Fibroblast of pulmonary artery (primary cell): Measurements from ENCODE around the gene PDCD1LG2.
A peak's percentile ranks its signal among the peaks of the same experiment; 100 is the strongest.
"Not testable (repeated sequence)": the region's sequence is repeated elsewhere in the genome, so short reads cannot be mapped to it uniquely, and the experiment has no call there.

Experiments used
- DNase-seq: peaks from one replicate; pipeline ENCODE4 v3.0.0-alpha.2; 2010; ENCODE audit warnings: low read depth
- H3K4me3 ChIP-seq: replicated peaks from 2 replicates; pipeline ENCODE4 v1.5.1; 2011; ENCODE audit warnings: low read depth, mild to moderate bottlenecking, control low read depth, low read length, moderate library complexity
- TF ChIP-seq, protein P1 (sequence below): IDR thresholded peaks from 2 replicates; pipeline ENCODE4 v1.5.1; 2011; ENCODE audit warnings: mild to moderate bottlenecking, control low read depth, low read length, inconsistent platforms; ENCODE audit errors: missing control alignments

The PDCD1LG2 gene

DNA sequence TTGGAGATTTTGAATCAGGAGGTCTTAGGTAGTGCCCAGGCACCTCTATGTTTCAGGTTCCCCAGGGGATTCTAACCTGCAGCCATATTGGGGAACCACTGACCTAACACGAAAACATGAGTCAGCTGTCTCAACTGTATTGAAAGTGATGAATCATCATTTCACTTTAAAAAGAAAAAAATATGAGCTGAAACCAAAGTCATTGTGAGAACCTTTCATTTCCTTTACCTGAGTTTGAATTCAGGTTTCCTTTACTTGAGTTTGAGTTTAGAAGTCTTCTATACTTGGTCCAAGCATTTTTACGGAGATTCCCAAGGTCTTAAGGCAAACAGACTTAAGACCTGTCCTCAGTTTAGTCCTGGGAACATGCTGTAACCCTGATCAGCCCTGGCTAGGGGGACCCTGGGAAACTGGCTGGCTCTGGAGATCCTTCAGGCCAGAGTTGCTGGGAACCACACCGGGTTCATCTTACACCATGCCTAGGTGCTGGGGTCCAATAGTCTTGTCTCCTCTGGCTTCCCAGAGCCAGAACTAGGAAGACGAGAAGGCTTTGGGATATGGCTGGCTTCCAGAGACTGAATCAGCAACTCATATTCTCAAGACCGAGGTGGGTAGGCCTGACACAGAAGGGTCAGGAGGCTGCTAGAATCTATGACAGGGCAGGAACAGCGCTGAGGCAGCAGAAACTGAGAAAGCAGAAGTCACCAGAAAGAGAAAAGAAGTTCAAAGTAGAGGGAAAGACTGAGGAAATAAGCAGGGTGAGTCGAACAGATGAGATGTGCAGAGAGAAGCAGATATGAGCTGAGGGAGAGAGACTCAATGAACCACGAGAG lies 16.4 kb upstream of the PDCD1LG2 start:
- H3K4me3 ChIP-seq = no peak overlapping the region
- TF ChIP-seq, protein P1, sequence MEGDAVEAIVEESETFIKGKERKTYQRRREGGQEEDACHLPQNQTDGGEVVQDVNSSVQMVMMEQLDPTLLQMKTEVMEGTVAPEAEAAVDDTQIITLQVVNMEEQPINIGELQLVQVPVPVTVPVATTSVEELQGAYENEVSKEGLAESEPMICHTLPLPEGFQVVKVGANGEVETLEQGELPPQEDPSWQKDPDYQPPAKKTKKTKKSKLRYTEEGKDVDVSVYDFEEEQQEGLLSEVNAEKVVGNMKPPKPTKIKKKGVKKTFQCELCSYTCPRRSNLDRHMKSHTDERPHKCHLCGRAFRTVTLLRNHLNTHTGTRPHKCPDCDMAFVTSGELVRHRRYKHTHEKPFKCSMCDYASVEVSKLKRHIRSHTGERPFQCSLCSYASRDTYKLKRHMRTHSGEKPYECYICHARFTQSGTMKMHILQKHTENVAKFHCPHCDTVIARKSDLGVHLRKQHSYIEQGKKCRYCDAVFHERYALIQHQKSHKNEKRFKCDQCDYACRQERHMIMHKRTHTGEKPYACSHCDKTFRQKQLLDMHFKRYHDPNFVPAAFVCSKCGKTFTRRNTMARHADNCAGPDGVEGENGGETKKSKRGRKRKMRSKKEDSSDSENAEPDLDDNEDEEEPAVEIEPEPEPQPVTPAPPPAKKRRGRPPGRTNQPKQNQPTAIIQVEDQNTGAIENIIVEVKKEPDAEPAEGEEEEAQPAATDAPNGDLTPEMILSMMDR = no peak
- DNase-seq = peak; percentile 81

DNA sequence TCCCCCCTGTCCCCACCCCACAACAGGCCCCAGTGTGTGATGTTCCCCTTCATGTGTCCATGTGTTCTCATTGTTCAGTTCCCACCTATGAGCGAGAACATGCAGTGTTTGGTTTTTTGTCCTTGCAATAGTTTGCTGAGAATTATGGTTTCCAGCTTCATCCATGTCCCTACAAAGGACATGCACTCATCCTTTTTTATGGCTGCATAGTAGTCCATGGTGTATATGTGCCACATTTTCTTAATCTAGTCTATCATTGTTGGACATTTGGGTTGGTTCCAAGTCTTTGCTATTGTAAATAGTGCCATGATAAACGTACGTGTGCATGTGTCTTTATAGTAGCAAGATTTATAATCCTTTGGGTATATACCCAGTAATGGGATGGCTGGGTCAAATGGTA lies 15.6 kb upstream of the PDCD1LG2 start:
- not testable (repeated sequence) for DNase-seq, H3K4me3 ChIP-seq

DNA sequence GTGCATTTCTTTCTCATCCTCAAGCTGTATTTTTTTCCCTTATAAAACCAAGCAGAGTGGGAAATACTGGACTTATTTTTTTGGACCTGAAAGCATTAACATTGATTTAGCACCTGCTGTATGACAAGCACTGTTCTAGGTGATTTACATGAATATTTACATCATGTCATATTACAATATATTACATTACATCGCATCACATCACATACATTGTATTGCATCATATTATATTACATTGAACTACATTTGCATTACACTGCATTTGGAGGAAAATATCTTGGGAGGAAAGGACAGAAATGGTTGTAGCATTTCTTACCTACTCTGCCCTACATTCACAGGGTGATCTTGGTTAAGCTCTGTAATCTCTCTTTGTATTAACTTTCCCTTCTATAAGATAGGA lies 11.2 kb upstream of the PDCD1LG2 start:
- TF ChIP-seq, protein P1 = no peak
- no peak for DNase-seq
- no peak overlapping the region for H3K4me3 ChIP-seq

DNA sequence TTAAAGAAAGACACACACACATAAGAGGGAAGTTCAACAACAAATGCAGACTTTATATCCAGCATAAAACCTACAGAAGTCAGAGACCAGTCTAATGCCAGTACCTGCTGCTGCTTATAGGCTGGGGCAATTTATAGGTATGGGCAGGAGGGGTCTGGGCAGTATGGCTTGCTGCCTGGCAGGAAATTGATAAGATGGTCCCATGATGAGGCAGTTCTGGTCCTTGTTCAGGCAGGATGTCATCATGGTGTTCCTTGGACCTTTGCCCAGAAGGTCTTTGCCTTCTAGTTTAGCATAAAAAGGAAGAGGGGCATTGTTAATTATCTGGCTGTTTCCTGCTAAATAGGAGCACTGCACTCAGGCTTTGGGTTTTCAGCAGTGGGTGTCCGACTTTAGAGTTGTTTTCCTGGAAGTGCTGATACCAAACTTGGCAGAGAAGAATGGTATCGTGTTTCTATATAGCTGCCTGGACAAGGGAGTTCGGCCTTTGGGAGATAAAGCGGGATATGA lies 10.4 kb upstream of the PDCD1LG2 start:
- no peak overlapping the region for H3K4me3 ChIP-seq
- peak; percentile 93 for DNase-seq
- TF ChIP-seq, protein P1 = no peak

DNA sequence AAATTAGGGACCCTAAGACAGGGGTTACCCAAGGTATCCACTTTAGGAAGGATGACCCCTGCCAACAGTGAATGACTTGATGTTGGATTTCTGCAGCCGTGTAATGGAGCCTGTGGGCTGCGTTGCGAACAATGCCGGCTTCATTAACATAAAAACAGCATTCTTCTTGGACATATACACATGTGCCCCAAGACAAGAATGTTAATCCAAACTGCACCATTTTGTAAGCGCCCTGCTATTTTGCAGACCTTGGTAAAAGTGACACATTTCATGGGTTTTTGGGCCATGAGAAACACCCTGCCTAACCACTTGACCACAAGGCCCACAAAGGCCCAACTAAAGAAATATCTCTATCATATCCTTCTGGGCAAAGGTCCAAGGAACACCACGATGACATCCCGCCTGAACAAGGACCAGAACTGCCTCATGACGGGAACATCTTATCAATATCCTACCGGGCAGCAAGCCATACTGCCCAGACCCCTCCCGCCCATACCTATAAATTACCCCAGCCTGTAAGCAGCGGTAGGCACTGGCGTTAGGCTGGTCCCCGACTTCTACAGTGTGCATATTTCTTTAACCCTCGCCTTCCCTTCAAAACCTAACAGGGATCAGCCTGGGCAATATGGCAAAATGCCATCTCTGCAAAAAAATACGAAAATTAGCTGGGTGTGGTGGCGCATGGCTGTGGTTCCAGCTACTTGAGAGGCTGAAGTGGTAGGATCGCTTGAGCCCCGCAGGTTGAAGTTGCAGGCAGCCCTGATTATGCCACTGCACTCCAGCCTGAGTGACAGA lies 9.7 kb upstream of the PDCD1LG2 start:
- TF ChIP-seq, protein P1 = no peak
- no peak overlapping the region for H3K4me3 ChIP-seq
- peak; percentile 94 for DNase-seq

DNA sequence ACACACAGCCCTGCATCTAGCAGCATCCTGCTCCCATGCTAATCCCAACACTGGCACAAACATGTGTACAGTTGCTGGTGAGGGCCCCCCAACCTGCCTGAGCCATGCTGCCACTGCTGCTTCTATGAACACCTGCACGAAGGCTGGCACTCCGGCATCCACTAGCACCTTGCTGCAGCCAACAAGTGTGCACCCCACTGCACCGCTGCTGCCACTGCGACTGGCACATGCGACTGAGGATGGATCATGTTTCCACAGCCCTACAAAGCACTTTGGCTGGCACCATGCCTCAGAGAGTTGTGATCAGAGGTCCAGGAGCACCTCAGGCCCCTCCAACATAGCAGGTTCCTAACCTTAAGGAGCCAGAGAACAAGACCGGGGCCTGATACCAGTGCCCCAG lies 7.8 kb upstream of the PDCD1LG2 start:
- TF ChIP-seq, protein P1 = no peak
- DNase-seq = no peak
- no peak overlapping the region for H3K4me3 ChIP-seq

DNA sequence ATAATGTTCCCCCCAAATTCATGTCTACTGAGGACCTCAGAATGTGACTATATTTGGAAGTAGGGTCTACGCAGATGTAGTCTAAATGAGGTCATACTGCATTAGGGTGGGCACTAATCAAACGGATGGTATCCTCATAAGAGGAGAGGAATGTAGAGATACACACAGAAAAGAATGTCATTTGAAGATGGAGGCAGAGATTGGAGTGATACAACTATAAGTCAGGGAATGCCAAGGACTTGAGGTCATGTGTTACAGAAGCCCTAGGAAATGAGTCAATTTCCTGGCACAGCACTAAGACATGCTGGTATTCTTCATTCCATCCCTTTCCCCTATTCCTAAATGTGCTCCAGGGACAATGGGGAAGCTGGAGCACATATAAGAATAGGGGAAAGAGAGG lies 758 bp upstream of the PDCD1LG2 start:
- TF ChIP-seq, protein P1 = no peak
- DNase-seq = peak; percentile 97
- no peak overlapping the region for H3K4me3 ChIP-seq
